HG02678 (cell line): ENCODE results near the gene C1orf53.
"Not testable (repeated sequence)": the region's sequence is repeated elsewhere in the genome, so short reads cannot be mapped to it uniquely, and the experiment has no call there.

Experiments
- ATAC-seq: cut with Tn5 transposase; IDR thresholded peaks from one replicate; pipeline ENCODE4 v1.9.1; 2021; ENCODE audit warnings: mild to moderate bottlenecking, moderate library complexity; ENCODE audit not compliant: unreplicated experiment

Gene C1orf53

GRCh38 chr1:197902454-197903195 lies at the start of gene C1orf53:
Gene C1orf53 (plus strand): TSS chr1:197902630. CDS start chr1:197902650, 20 bp downstream.
- peak; percentile 96 for ATAC-seq

GRCh38 chr1:197855751-197856150 lies 46.7 kb upstream of the C1orf53 start:
- not testable (repeated sequence) for ATAC-seq

GRCh38 chr1:197857477-197857876 lies 45.0 kb upstream of the C1orf53 start:
- no peak for ATAC-seq

- ATAC-seq: no peak
These were observed 43.4 kb upstream of the C1orf53 start for GRCh38 chr1:197859024-197859423.

- ATAC-seq: no peak
These were observed 40.2 kb upstream of the C1orf53 start for GRCh38 chr1:197862221-197862620.

- ATAC-seq: no peak
These were observed 39.8 kb upstream of the C1orf53 start for GRCh38 chr1:197862671-197863070.

GRCh38 chr1:197865809-197866208 lies 36.6 kb upstream of the C1orf53 start:
- ATAC-seq: no peak

- ATAC-seq: peak; percentile 89
These were observed 33.5 kb upstream of the C1orf53 start for GRCh38 chr1:197868751-197869489.

GRCh38 chr1:197869490-197870077 lies 32.8 kb upstream of the C1orf53 start:
- ATAC-seq: no peak

GRCh38 chr1:197876894-197877293 lies 25.5 kb upstream of the C1orf53 start:
- ATAC-seq: no peak

GRCh38 chr1:197880385-197880784 lies 22.0 kb upstream of the C1orf53 start:
- not testable (repeated sequence) for ATAC-seq

GRCh38 chr1:197882241-197882640 lies 20.2 kb upstream of the C1orf53 start:
- not testable (repeated sequence) for ATAC-seq

GRCh38 chr1:197884173-197884572 lies 18.3 kb upstream of the C1orf53 start:
- no peak for ATAC-seq

- ATAC-seq: no peak
These were observed 11.5 kb upstream of the C1orf53 start for GRCh38 chr1:197890936-197891335.

GRCh38 chr1:197892684-197893083 lies 9.7 kb upstream of the C1orf53 start:
- no peak for ATAC-seq

- no peak for ATAC-seq
These were observed 6.1 kb upstream of the C1orf53 start for GRCh38 chr1:197896301-197896700.

GRCh38 chr1:197899037-197899436 lies 3.4 kb upstream of the C1orf53 start:
- ATAC-seq: no peak

GRCh38 chr1:197902131-197902453 lies 338 bp upstream of the C1orf53 start:
- no peak for ATAC-seq

GRCh38 chr1:197903196-197903514 lies 725 bp downstream of the C1orf53 start:
- no peak for ATAC-seq

- no peak for ATAC-seq
These were observed 1.8 kb downstream of the C1orf53 start for GRCh38 chr1:197904126-197904787.

- no peak for ATAC-seq
These were observed 3.4 kb downstream of the C1orf53 start for GRCh38 chr1:197905699-197906351.
